Activated CD8-positive, alpha-beta memory T cell treated with anti-CD3 and anti-CD28 coated beads for 36 hours (primary cell): Measurements from ENCODE around the gene AURKAIP1. TPM values are rescaled to one million over a fixed set of nuclear protein-coding genes. Genes with fewer than 3 reads are reported as not detected.

ENCODE experiments used
- CTCF ChIA-PET: fragments of 350-600 bp; sonication (Branson Sonifier 250); formaldehyde crosslinking; loops from one replicate; lab custom pipeline; 2021; ENCODE audit warnings: antibody characterized with exemption; lab: Charles Lee
- POLR2A ChIA-PET: fragments of 350-600 bp; sonication (Branson Sonifier 250); formaldehyde crosslinking; loops from one replicate; lab custom pipeline; 2021; ENCODE audit warnings: antibody characterized with exemption; lab: Charles Lee
- total RNA-seq, 2 experiments: library from RNA; stranded (reverse); gene quantifications; one replicate each; pipeline ENCODE4 v1.2.3, GENCODE V29; 2021

AURKAIP1 gene
- total RNA-seq, 2 experiments from 2014 or later, result 164 to 167 TPM

GRCh38 chr1:1356796-1357401, 18.1 kb downstream of the AURKAIP1 start:
- ChIA-PET CTCF (no interaction called here), POLR2A (no interaction called here)

- ChIA-PET CTCF (no interaction called here), POLR2A (no interaction called here)
Measured at GRCh38 chr1:1356166-1356795, 18.7 kb downstream of the AURKAIP1 start.

- ChIA-PET CTCF (interaction anchor here (1.0 to 1.2 kb wide), 2 partner anchors 15 to 17 kb away, joined by 3 read pairs; no protein-coding TSS in a partner anchor), POLR2A (no interaction called here)
Measured at GRCh38 chr1:1355416-1355815, 19.6 kb downstream of the AURKAIP1 start.

- POLR2A ChIA-PET, result interaction anchor here (0.5 to 0.9 kb wide), 3 partner anchors 17 to 76 kb away, joined by 3 read pairs; no protein-coding TSS in a partner anchor
- CTCF ChIA-PET, result interaction anchor here (0.6 to 1.2 kb wide), 3 partner anchors 16 to 168 kb away, joined by 3 read pairs; no protein-coding TSS in a partner anchor
Measured at GRCh38 chr1:1354271-1355247, 20.4 kb downstream of the AURKAIP1 start.

- POLR2A ChIA-PET, result interaction anchor here (0.5 to 0.9 kb wide), 4 partner anchors 18 to 139 kb away, joined by 3 read pairs; no protein-coding TSS in a partner anchor
- CTCF ChIA-PET, result interaction anchor here (1.1 kb wide), 1 partner anchor 18 kb away, joined by 4 read pairs; no protein-coding TSS in a partner anchor
Measured at GRCh38 chr1:1353389-1354151, 21.4 kb downstream of the AURKAIP1 start.

GRCh38 chr1:1352786-1353388, 22.1 kb downstream of the AURKAIP1 start:
- ChIA-PET CTCF (interaction anchor here (1.1 to 1.8 kb wide), 3 partner anchors 19 to 351 kb away, joined by 4 to 5 read pairs (median 5); partner anchors contain the start of gene AURKAIP1), POLR2A (interaction anchor here (0.6 kb wide), 1 partner anchor 140 kb away, joined by 3 read pairs; no protein-coding TSS in a partner anchor)

- ChIA-PET CTCF (interaction anchor here (1.4 to 1.8 kb wide), 2 partner anchors 23 to 350 kb away, joined by 5 read pairs; partner anchors contain the start of gene AURKAIP1), POLR2A (no interaction called here)
Measured at GRCh38 chr1:1351511-1352427, 23.2 kb downstream of the AURKAIP1 start.

- ChIA-PET POLR2A (no interaction called here), CTCF (interaction anchor here (2.1 kb wide), 1 partner anchor 22 kb away, joined by 14 read pairs; no protein-coding TSS in a partner anchor)
Measured at GRCh38 chr1:1349256-1350012, 25.6 kb downstream of the AURKAIP1 start, which contains the start of gene DVL1. DVL1 (minus strand) TSS chr1:1349418; CDS start chr1:1349065, 353 bp downstream.

- CTCF ChIA-PET, result interaction anchor here (1.0 to 2.1 kb wide), 4 partner anchors 10 to 51 kb away, joined by 3 to 14 read pairs (median 5); partner anchors contain the start of genes AURKAIP1 and CCNL2
- POLR2A ChIA-PET, result interaction anchor here (1.0 kb wide), 1 partner anchor 157 kb away, joined by 3 read pairs; no protein-coding TSS in a partner anchor
Measured at GRCh38 chr1:1348420-1349255, 26.4 kb downstream of the AURKAIP1 start.

GRCh38 chr1:1347663-1348419, 27.2 kb downstream of the AURKAIP1 start:
- POLR2A ChIA-PET, result interaction anchor here (0.6 to 1.0 kb wide), 2 partner anchors 158 to 210 kb away, joined by 3 to 6 read pairs; no protein-coding TSS in a partner anchor
- CTCF ChIA-PET, result interaction anchor here (1.0 to 2.1 kb wide), 5 partner anchors 11 to 226 kb away, joined by 3 to 14 read pairs (median 3); partner anchors contain the start of genes AURKAIP1 and CCNL2

- POLR2A ChIA-PET, result interaction anchor here (0.6 kb wide), 1 partner anchor 211 kb away, joined by 6 read pairs; no protein-coding TSS in a partner anchor
Measured at GRCh38 chr1:1347026-1347595, 27.9 kb downstream of the AURKAIP1 start.

GRCh38 chr1:1346501-1346890, 28.5 kb downstream of the AURKAIP1 start:
- ChIA-PET CTCF (interaction anchor here (1.6 kb wide), 1 partner anchor 224 kb away, joined by 3 read pairs; no protein-coding TSS in a partner anchor), POLR2A (no interaction called here)

More at GRCh38 chr1:1347026-1347595, 27.9 kb downstream of the AURKAIP1 start:
- CTCF ChIA-PET, result interaction anchor here (1.0 to 2.1 kb wide), 3 partner anchors 25 to 225 kb away, joined by 3 to 14 read pairs (median 3); partner anchors contain the start of gene CCNL2

- POLR2A ChIA-PET, result no interaction called here
Measured at GRCh38 chr1:1345860-1346500, 29.0 kb downstream of the AURKAIP1 start.

More at GRCh38 chr1:1345860-1346500, 29.0 kb downstream of the AURKAIP1 start:
- CTCF ChIA-PET, result no interaction called here
